Measurements from ENCODE around the gene EPM2A. TPM values are rescaled to one million over a fixed set of nuclear protein-coding genes. Genes with fewer than 3 reads are reported as not detected.

Gene EPM2A
- total RNA-seq (2014; rRNA removed; shearing (Covaris generic)) (8.0 and 17.8 TPM in 2 replicates), polyA plus RNA-seq (2016; fragmentation: Nextera tagmentation; extraction: Ambion mirVana) (3.5 and 3.7 TPM in 2 replicates)
- long read RNA-seq: 0 reads

- 0 out of 2 replicates have a peak, but pooled peaks cover 9% of the 10 kb centered on the region for H3K79me2 ChIP-seq (replicated peaks; ENCODE audit: insufficient read depth)
- H2AFZ ChIP-seq: peak within 1 kb of the TSS; percentile 56; the same call in 1 of the 2 replicates
- peaks cover 13% of the 10 kb centered on the region for H3K4me1 ChIP-seq (ENCODE audit: insufficient read depth)
- Mint-ChIP-seq H3K9me3 (peaks cover 6% of the 10 kb centered on the region; the same call in 1 of the 3 replicates), H3K27ac (peak within 1 kb of the TSS; percentile 100), H3K4me3 (peak within 1 kb of the TSS; percentile 92), H3K27me3 (ENCODE audit: insufficient read depth, low read depth, poor library complexity) (peaks cover 4% of the 10 kb centered on the region), H3K36me3 (ENCODE audit: low read depth) (no peaks in the 10 kb centered on the region; the same call in none of the 3 replicates), H3K4me1 (peaks cover 14% of the 10 kb centered on the region)
- no peaks in the 10 kb centered on the region for H3K27me3 ChIP-seq (ENCODE audit: insufficient read depth)
- H3K4me2 ChIP-seq: peak within 1 kb of the TSS; percentile 78
- no peaks in the 10 kb centered on the region for H3K36me3 ChIP-seq (ENCODE audit: insufficient read depth)
- H3F3A ChIP-seq (replicated peaks; ENCODE audit: low read depth): no peaks in the 10 kb centered on the region
- no peak for TF ChIP-seq CREB1 (CRISPR knock-in tag; IDR thresholded peaks at IDR 0.05; ENCODE audit: low read depth)
- TF ChIP-seq REST (IDR thresholded peaks at IDR 0.05; ENCODE audit: unreplicated experiment): peak; percentile 6
- H3K9me2 ChIP-seq (ENCODE audit: insufficient read depth): no peaks in the 10 kb centered on the region
- DNase-seq (ENCODE audit: low spot score) (peak; percentile 88), ATAC-seq (peak; percentile 73)
- H3K4me3 ChIP-seq: peak within 1 kb of the TSS; percentile 61
- H4K20me1 ChIP-seq (replicated peaks; ENCODE audit: insufficient read depth): no peaks in the 10 kb centered on the region
- peak within 1 kb of the TSS; percentile 98 for H3K27ac ChIP-seq (ENCODE audit: low read depth)
Measured at GRCh38 chr6:145735356-145736165, at the start of gene EPM2A. Gene EPM2A (minus strand): TSS chr6:145735520. CDS start chr6:145735498, 22 bp downstream.

- H3K36me3 Mint-ChIP-seq (ENCODE audit: low read depth): peaks cover 23% of the 10 kb centered on the region
- H3K4me1 Mint-ChIP-seq: no peaks in the 10 kb centered on the region
- ATAC-seq: no peak
- TF ChIP-seq REST (IDR thresholded peaks at IDR 0.05; ENCODE audit: unreplicated experiment) (no peak), ZNF462 (CRISPR knock-in tag; IDR thresholded peaks at IDR 0.05) (no peak), JUNB (IDR thresholded peaks at IDR 0.05; ENCODE audit: unreplicated experiment) (no peak)
Measured at GRCh38 chr6:145784683-145785082, 49.4 kb upstream of the EPM2A start.

More at GRCh38 chr6:145784683-145785082, 49.4 kb upstream of the EPM2A start:
- Mint-ChIP-seq H3K9me3 (peaks cover 5% of the 10 kb centered on the region), H3K4me3 (no peak overlapping the region), H3K27ac (no peak overlapping the region), H3K27me3 (ENCODE audit: insufficient read depth, low read depth, poor library complexity) (no peaks in the 10 kb centered on the region)
- no peak overlapping the region for H2AFZ ChIP-seq
- H3K4me1 ChIP-seq (ENCODE audit: insufficient read depth): no peaks in the 10 kb centered on the region
- H3K4me2 ChIP-seq: no peak overlapping the region
- H3K36me3 ChIP-seq (ENCODE audit: insufficient read depth): no peaks in the 10 kb centered on the region
- peaks cover 7% of the 10 kb centered on the region; the same call in 1 of the 2 replicates for H3K9me2 ChIP-seq (ENCODE audit: insufficient read depth)
- no peaks in the 10 kb centered on the region for H3F3A ChIP-seq (replicated peaks; ENCODE audit: low read depth)
- H3K27me3 ChIP-seq (ENCODE audit: insufficient read depth): no peaks in the 10 kb centered on the region
- no peak overlapping the region for H3K4me3 ChIP-seq
- no peaks in the 10 kb centered on the region for H3K79me2 ChIP-seq (replicated peaks; ENCODE audit: insufficient read depth)
- H4K20me1 ChIP-seq (replicated peaks; ENCODE audit: insufficient read depth): no peaks in the 10 kb centered on the region; the same call in 1 of the 2 replicates
- no peak for DNase-seq (ENCODE audit: low spot score)
- H3K27ac ChIP-seq (ENCODE audit: low read depth): no peak overlapping the region
